Neuronal stem cell (in vitro differentiated cells): Measurements from ENCODE around the gene SORCS2.

Experiments used
- DNase-seq: peaks from one replicate; pipeline ENCODE4 v3.0.0-alpha.2; 2013; ENCODE audit warnings: low spot score
- H2AFZ ChIP-seq: one replicate; pipeline ENCODE4 v1.6.1; 2013; ENCODE audit warnings: mild to moderate bottlenecking, low read length, inconsistent platforms
- H2AK5ac ChIP-seq: 2 replicates; pipeline ENCODE4 v1.6.1; 2013; ENCODE audit warnings: low read depth, mild to moderate bottlenecking, inconsistent platforms, low read length, moderate library complexity, mixed read lengths
- H2BK120ac ChIP-seq: 2 replicates; pipeline ENCODE4 v1.6.1; 2013; ENCODE audit warnings: low read depth, mild to moderate bottlenecking, inconsistent platforms, low read length, moderate library complexity, mixed read lengths
- H2BK12ac ChIP-seq: one replicate; pipeline ENCODE4 v1.6.1; 2013; ENCODE audit warnings: low read length, inconsistent platforms
- H2BK15ac ChIP-seq: 2 replicates; pipeline ENCODE4 v1.6.1; 2013; ENCODE audit warnings: mild to moderate bottlenecking, low read length, inconsistent platforms, mixed read lengths
- H2BK5ac ChIP-seq: one replicate; pipeline ENCODE4 v1.6.1; 2013; ENCODE audit warnings: inconsistent platforms, mild to moderate bottlenecking, low read length, moderate library complexity
- H3K14ac ChIP-seq: one replicate; pipeline ENCODE4 v1.6.1; 2013; ENCODE audit warnings: low read length, inconsistent platforms
- H3K18ac ChIP-seq: 2 replicates; pipeline ENCODE4 v1.6.1; 2013; ENCODE audit warnings: low read length, inconsistent platforms
- H3K23ac ChIP-seq: 2 replicates; pipeline ENCODE4 v1.6.1; 2013; ENCODE audit warnings: low read depth, mild to moderate bottlenecking, mixed read lengths, low read length, inconsistent platforms; ENCODE audit not compliant: poor library complexity
- H3K27ac ChIP-seq: replicated peaks from 3 replicates; pipeline ENCODE4 v1.5.1; 2013; ENCODE audit warnings: low read length, inconsistent platforms
- H3K27me3 ChIP-seq, 3 experiments: 2 replicates each; pipeline ENCODE4 v1.6.1; 2013; ENCODE audit warnings: low read length in 3 of 3, mild to moderate bottlenecking in 2 of 3, inconsistent platforms in 1 of 3, low read depth in 1 of 3, mixed read lengths in 1 of 3, moderate library complexity in 1 of 3; ENCODE audit not compliant: control insufficient read depth in 3 of 3, insufficient read depth in 3 of 3
- H3K36me3 ChIP-seq, 2 donors: replicated peaks in 1 of 2; 2 replicates each; pipeline ENCODE4 v1.6.1; 2013; ENCODE audit warnings: low read length in 2 of 2; ENCODE audit not compliant: control insufficient read depth in 2 of 2, insufficient read depth in 2 of 2
- H3K4ac ChIP-seq: 2 replicates; pipeline ENCODE4 v1.6.1; 2013; ENCODE audit warnings: inconsistent platforms, mild to moderate bottlenecking, low read length, moderate library complexity
- H3K4me1 ChIP-seq, 2 donors: 1 replicate in 1 of 2; 2 replicates in 1 of 2; pipeline ENCODE4 v1.6.1; 2013; ENCODE audit warnings: low read length in 2 of 2, low read depth in 1 of 2; ENCODE audit not compliant: control insufficient read depth in 2 of 2, insufficient read depth in 1 of 2
- H3K4me2 ChIP-seq: one replicate; pipeline ENCODE4 v1.6.1; 2013; ENCODE audit warnings: mild to moderate bottlenecking, low read length, inconsistent platforms; ENCODE audit not compliant: insufficient read depth, poor library complexity, severe bottlenecking
- H3K4me3 ChIP-seq, 2 donors: 2 replicates each; pipeline ENCODE4 v1.5.1; 2013; ENCODE audit warnings: low read length in 2 of 2, mild to moderate bottlenecking in 2 of 2, inconsistent platforms in 1 of 2, moderate library complexity in 1 of 2
- H3K79me1 ChIP-seq: one replicate; pipeline ENCODE4 v1.6.1; 2013; ENCODE audit warnings: low read depth, mild to moderate bottlenecking, inconsistent platforms, low read length, moderate library complexity
- H3K9ac ChIP-seq: one replicate; pipeline ENCODE4 v1.6.1; 2013; ENCODE audit warnings: mild to moderate bottlenecking, low read depth, low read length, inconsistent platforms; ENCODE audit not compliant: poor library complexity
- H3K9me3 ChIP-seq, 2 donors: replicated peaks in 1 of 2; 2 replicates each; pipeline versions ENCODE3 to v1.6.1; 2013; ENCODE audit warnings: low read length in 2 of 2, mild to moderate bottlenecking in 2 of 2, inconsistent platforms in 1 of 2, low read depth in 1 of 2, mixed read lengths in 1 of 2, moderate library complexity in 1 of 2; ENCODE audit not compliant: control insufficient read depth in 2 of 2, insufficient read depth in 1 of 2
- H4K8ac ChIP-seq: one replicate; pipeline ENCODE4 v1.6.1; 2013; ENCODE audit warnings: low read depth, mild to moderate bottlenecking, inconsistent platforms, low read length, moderate library complexity
- H4K91ac ChIP-seq: one replicate; pipeline ENCODE4 v1.6.1; 2013; ENCODE audit warnings: low read length, low read depth, mild to moderate bottlenecking, inconsistent platforms; ENCODE audit not compliant: poor library complexity
- WGBS, 2 donors: extraction: QIAGEN DNeasy Blood & Tissue Kit; methylation state at CpG; one replicate each; pipeline ENCODE4 v1.1.7; 2013; ENCODE audit warnings: missing lambda C conversion rate in 2 of 2, mixed read lengths in 1 of 2; ENCODE audit not compliant: insufficient read length in 2 of 2, insufficient replicate concordance in 1 of 2; ENCODE audit errors: extremely low coverage in 2 of 2; 5-methylcytosine and 5-hydroxymethylcytosine counted together

The SORCS2 gene

GRCh38 chr4:7233601-7234000 is 41.3 kb downstream of the SORCS2 start:
- Histone ChIP-seq H4K91ac (no peak overlapping the region), H2BK5ac (peak overlapping the region; percentile 47), H2BK15ac (no peak overlapping the region), H3K79me1 (peaks cover 3% of the 10 kb centered on the region), H2AK5ac (peak overlapping the region; percentile 72), H3K4me1 (no peaks in the 10 kb centered on the region), H3K4me2 (no peak overlapping the region), H3K9me3 (peaks cover 0 to 4% of the 10 kb centered on the region in 2 donors), H3K23ac (peak overlapping the region; percentile 26), H3K18ac (no peak overlapping the region), H2AFZ (no peak overlapping the region), H3K4ac (no peak overlapping the region), H3K14ac (no peak overlapping the region), H3K9ac (no peak overlapping the region), H3K27ac (no peak overlapping the region), H3K27me3 (no peaks in the 10 kb centered on the region), H3K4me3 (peak overlapping the region in 1 of 2 donors; percentile 54), H2BK12ac (no peak overlapping the region), H3K36me3 (no peaks in the 10 kb centered on the region), H2BK120ac (no peak overlapping the region), H4K8ac (no peak overlapping the region)
- no peak for DNase-seq
- no CpG with 5 or more reads among the region's 12 CpGs for WGBS, 2 donors

GRCh38 chr4:7234355-7235029 is 42.2 kb downstream of the SORCS2 start:
- Histone ChIP-seq H3K4me3 (no peak overlapping the region), H2BK120ac (no peak overlapping the region), H3K9ac (peak overlapping the region; percentile 30), H3K9me3 (peaks cover 0 to 8% of the 10 kb centered on the region in 2 donors), H4K8ac (no peak overlapping the region), H2AFZ (no peak overlapping the region), H3K36me3 (no peaks in the 10 kb centered on the region), H3K18ac (peak overlapping the region; percentile 89), H3K23ac (no peak overlapping the region), H3K79me1 (peaks cover 3% of the 10 kb centered on the region), H4K91ac (peak overlapping the region; percentile 59), H3K27ac (no peak overlapping the region), H3K14ac (no peak overlapping the region), H2BK15ac (peak overlapping the region; percentile 51), H2BK12ac (no peak overlapping the region), H2BK5ac (peak overlapping the region; percentile 55), H3K27me3 (no peaks in the 10 kb centered on the region), H3K4ac (no peak overlapping the region), H3K4me2 (no peak overlapping the region), H2AK5ac (peak overlapping the region; percentile 33), H3K4me1 (peaks cover 0 to 2% of the 10 kb centered on the region in 2 donors)
- DNase-seq, result no peak
- WGBS, 2 donors, result no CpG with 5 or more reads among the region's 14 CpGs

GRCh38 chr4:7235030-7235380 is 42.7 kb downstream of the SORCS2 start:
- Histone ChIP-seq H4K91ac (no peak overlapping the region), H2AFZ (no peak overlapping the region), H3K18ac (peak overlapping the region; percentile 89), H2AK5ac (peak overlapping the region; percentile 33), H3K4ac (no peak overlapping the region), H3K4me3 (no peak overlapping the region), H2BK120ac (no peak overlapping the region), H3K9ac (peak overlapping the region; percentile 30), H3K23ac (no peak overlapping the region), H4K8ac (no peak overlapping the region), H3K4me1 (peaks cover 0 to 6% of the 10 kb centered on the region in 2 donors), H3K27me3 (no peaks in the 10 kb centered on the region), H3K27ac (no peak overlapping the region), H3K9me3 (peaks cover 0 to 8% of the 10 kb centered on the region in 2 donors), H2BK5ac (peak overlapping the region; percentile 55), H3K14ac (no peak overlapping the region), H3K79me1 (peaks cover 3% of the 10 kb centered on the region), H2BK15ac (peak overlapping the region; percentile 51), H3K4me2 (no peak overlapping the region), H3K36me3 (no peaks in the 10 kb centered on the region), H2BK12ac (no peak overlapping the region)
- no peak for DNase-seq
- no CpG with 5 or more reads among the region's 14 CpGs for WGBS, 2 donors

- no peak overlapping the region for H2BK120ac ChIP-seq
- peaks cover 0 to 9% of the 10 kb centered on the region in 2 donors for H3K4me1 ChIP-seq
- H4K8ac ChIP-seq, result no peak overlapping the region
- H3K79me1 ChIP-seq, result peaks cover 2% of the 10 kb centered on the region
- H2BK12ac ChIP-seq, result no peak overlapping the region
- H2AK5ac ChIP-seq, result no peak overlapping the region
- H2BK15ac ChIP-seq, result no peak overlapping the region
- no peak overlapping the region for H2AFZ ChIP-seq
- no peak overlapping the region for H3K14ac ChIP-seq
- no peak overlapping the region for H3K9ac ChIP-seq
- H2BK5ac ChIP-seq, result no peak overlapping the region
- H3K36me3 ChIP-seq, result no peaks in the 10 kb centered on the region
- H3K9me3 ChIP-seq, result peaks cover 0 to 8% of the 10 kb centered on the region in 2 donors
- H3K27me3 ChIP-seq, result peaks cover 0 to 3% (median 0%) of the 10 kb centered on the region in 3 experiments
- no CpG with 5 or more reads among the region's 4 CpGs for WGBS, 2 donors
- no peak overlapping the region for H4K91ac ChIP-seq
- H3K23ac ChIP-seq, result no peak overlapping the region
- no peak overlapping the region for H3K4ac ChIP-seq
- no peak overlapping the region for H3K27ac ChIP-seq
- H3K18ac ChIP-seq, result peak overlapping the region; percentile 46
- no peak overlapping the region for H3K4me2 ChIP-seq
- no peak overlapping the region for H3K4me3 ChIP-seq
- no peak for DNase-seq
Observed at GRCh38 chr4:7236847-7237246, 44.5 kb downstream of the SORCS2 start.
